Measurements from ENCODE around the gene SHISAL2B.
"Not testable (repeated sequence)": the region's sequence is repeated elsewhere in the genome, so short reads cannot be mapped to it uniquely, and the experiment has no call there.

Gene SHISAL2B

DNA sequence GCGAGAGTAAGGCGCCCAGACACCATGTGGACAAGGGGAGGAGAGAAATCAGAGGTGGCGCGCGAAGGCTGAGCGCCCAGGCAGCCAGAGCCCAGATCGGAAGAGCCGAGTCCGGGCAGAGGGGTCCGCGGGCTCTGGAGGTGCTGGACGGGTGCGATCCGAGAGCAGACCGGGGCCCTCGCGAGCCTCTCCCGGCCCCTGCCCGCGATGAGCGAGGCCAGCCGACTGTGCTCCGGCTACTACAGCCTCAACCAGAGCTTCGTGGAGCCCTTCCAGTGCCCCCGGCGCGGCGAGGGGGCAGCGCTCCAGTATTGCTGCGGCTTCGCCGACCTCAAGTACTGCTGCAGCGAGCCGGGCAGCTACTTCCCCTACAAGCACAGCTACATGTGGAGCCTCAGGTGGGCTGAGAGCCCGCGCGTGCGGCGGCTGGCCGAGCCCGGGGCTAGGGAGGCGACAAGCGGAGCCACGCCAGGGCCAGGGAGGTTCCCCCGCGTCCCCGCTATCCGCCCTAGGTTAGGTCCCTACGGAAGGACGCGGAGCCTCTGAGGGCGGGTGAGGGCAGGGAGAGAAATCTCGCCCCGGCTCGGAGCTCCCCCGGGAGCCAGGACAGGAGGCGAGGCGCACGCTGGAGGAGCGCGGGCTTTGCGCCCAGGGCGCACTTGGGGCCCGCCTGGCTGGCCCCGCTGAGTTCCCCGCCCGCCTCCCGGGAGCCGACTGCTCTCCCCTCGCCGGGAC, at the start of gene SHISAL2B:
TSS of gene SHISAL2B (plus strand) at position 87 of the 735 bp plus-strand sequence. CDS start at position 208, 121 bp downstream.
- DNase-seq: no peak

DNA sequence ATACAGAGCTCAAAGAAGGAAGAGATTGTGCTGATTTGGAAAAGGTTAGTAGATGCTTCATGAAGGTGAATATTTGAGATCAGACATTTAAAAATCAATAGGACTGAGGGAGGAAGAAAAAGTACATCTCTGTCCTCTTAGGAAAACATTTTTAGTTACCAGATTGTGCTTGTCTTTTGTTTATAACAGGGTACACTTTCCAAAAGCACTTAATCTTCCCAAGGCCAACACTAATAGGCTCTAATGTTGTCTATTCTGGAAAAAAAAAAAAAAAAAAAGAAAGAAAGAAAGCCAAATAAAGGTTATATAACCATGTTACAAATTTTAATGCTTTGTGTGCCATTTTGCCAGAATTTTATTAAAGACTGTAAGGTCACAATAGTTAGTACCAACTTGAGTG, 45.5 kb upstream of the SHISAL2B start:
- no peak for DNase-seq

DNA sequence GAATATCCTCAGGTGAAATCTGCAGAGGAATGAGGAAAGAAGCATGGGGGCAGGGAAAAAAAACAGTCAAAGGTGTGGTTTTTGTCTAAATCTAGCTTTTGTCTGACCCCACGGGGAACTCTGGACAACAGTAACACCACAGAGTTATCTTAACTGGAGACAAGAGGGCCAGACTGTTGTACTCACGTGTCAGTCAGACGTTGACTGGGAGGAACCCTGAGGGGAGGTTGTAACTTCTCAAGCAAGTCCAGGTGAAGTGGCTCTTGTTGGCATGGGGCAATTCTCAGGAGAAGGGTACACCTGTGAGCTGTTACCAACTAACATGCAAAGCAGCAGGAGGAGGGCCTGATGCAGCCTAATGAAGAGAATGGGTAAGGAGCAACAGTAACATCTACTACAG, 44.1 kb upstream of the SHISAL2B start:
- DNase-seq: no peak

DNA sequence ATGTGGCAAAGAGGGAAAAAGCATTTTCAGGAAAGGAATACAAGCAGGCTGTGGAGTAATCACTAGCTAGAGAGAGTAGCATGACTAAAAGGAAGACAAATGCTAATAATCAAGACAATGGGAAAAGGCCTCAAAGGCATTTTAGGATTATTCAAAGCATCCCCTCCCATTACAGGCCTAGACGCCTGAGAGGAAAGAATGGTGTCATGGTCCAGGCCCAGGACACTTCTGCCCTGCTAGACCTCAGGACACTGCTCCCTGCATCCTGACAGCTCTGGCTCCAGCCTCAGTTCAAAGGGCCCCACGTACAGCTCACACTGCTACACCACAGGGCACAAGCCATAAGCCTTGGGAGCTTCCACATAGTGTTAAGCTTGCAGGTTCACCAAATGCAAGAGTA, 40.8 kb upstream of the SHISAL2B start:
- no peak for DNase-seq

DNA sequence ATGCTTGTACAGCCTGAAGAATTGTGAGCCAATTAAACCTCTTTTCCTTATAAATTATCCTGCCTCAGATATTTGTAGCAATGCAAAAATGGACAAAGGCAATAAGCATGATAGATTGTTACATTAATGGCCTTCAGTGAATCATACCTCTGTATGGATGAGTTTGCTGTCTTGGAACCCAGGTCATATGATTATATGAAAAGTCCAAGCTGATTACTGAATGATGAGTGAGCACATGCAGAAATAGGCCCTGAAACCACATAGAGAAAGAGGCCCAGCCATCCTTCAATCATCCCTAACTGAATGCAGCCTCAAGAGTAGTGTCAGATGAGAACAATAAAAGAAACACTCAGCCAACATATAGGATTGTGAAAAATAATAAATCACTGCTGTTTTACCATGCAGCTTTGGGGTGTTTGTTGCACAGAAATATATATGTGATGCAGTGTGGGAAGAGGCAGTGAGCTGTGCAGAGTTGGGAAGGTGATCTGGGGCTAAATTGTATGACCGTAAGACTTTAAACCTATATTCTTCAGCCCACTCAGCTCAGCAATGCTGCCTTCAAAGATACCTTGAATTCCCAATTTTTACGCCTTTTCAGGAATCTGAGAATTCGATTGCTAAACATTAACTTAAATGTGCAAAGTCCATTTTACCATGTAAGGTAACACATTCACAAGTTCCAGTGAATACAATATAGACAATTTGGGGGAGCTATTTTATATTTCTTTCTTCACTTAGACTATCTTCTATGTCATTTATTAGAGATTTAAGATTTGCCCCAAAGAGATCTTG, 36.3 kb upstream of the SHISAL2B start:
- no peak for DNase-seq

DNA sequence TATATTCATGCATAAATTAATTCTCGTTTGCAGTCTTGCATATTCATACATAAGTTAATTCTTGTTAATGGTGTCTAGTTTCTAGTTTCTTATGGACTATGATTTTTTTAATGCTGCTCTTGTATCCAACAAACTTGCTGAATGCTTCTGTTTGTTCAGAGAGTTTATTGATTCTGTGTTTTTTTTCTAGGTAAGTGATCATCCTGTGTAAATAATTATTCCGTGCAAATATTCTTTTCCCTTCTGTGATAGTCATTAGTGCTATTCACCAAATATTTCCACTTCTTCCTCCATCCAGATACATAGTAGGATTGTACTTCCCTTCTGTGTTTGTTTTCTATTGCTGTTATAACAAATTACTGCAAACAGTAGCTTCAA, 35.8 kb upstream of the SHISAL2B start:
- no peak for DNase-seq

DNA sequence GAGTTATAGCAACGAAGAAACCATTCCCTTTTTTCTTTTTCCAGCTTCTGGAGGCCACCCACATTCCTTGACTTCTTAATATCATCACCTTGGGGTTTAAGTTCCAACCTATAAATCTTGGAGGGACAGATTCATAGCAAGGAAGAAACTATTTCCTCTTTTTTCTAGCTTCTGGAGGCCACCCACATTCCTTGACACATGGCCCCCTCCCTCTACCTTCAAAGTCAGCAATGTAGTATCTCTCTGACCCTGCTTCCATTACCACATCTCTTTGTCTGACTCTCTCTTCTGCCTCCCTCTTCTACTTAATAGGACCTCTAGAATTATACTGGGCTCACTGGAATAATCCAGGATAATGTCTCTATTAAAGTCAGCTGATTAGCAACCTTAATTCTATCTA, 34.7 kb upstream of the SHISAL2B start:
- DNase-seq: no peak

DNA sequence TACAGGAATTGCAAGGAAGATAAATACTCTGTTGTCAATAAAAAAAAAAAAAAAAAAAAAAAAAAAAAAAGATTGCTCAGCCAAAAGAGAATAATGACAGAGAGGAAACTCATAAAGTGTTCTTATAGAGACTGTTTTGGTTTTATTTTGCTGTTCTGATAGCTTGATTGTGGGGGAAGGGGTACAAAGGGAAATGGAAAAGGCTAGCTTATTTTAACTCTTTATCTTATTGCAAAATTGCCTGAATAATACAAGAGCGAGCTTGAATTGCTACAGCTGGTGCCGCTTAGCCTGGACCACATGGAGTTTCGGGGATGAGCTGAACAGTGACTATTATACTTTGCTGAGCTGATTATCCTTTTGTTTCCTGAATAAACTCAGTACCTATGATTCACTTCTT, 31.0 kb upstream of the SHISAL2B start:
- DNase-seq: no peak

DNA sequence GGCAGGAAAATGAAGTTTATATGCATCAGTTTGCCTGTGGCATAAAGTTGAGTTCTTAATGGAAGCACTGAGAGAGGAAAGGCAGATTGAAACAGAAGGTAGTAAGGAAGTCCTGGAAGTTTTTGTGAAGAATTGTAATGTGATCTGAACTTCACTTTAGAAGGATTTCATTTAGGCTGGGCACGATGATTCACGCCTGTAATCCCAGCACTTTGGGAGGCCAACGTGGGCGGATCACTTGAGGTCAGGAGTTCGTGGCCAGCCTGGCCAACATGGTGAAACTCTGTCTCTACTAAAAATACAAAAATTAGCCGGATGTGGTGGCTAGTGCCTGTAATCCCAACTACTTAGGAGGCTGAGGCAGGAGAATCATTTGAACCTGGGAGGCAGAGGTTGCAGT, 27.1 kb upstream of the SHISAL2B start:
- DNase-seq: not testable (repeated sequence)

DNA sequence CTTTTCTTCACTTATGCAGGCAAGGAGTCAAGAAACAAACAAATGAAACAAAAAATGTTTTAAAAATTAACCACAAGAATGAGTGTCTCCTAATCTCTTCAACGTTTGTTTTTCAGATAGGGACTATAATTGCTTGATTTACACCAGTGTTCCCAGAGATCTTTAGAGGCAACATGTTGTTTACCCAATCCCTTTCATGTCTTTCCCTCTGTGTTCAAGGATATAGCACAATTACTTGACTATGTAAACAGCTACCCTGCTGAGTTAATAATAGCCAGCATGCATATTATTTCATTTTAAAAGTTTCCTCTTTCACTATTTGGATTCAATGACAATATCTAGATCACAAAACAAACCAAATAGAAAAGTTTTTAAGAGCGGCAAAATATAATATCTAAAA, 25.1 kb upstream of the SHISAL2B start:
- DNase-seq: no peak

DNA sequence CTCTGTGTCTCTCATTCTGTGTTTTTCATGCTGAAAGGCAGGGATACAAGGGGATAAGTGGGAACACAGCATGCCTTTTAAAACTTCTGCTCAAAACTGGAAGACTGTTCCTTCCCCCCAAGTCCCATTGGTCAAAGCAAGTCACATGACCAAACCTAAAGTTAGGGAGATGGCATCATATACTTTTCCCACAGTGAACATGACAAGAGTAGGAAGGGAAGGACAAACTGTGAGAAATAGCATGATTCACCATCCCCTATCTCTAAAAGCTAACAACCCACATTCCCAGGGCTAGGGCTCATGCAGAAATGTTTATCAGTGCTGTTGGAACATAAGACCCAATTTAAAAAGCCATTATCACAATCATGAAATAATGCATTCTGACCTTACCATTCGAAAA, 24.2 kb upstream of the SHISAL2B start:
- peak; percentile 74 for DNase-seq

DNA sequence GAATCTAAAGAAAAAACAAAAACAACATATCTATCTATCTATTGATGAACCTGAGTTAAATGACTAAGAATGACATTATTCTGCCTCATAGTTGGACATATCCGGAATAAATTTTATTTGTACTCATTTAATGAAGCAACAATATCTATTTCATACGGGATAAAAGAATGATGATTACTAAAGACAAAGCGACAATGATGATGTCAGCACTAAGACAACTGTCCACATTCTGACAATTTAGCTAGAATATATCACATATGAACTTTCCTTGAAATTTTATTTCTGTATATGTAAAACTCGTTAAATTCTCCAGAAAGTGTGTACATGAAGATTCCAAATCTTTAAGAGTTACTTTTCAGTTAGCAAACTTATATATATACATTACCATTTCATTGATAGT, 23.2 kb upstream of the SHISAL2B start:
- DNase-seq: no peak

DNA sequence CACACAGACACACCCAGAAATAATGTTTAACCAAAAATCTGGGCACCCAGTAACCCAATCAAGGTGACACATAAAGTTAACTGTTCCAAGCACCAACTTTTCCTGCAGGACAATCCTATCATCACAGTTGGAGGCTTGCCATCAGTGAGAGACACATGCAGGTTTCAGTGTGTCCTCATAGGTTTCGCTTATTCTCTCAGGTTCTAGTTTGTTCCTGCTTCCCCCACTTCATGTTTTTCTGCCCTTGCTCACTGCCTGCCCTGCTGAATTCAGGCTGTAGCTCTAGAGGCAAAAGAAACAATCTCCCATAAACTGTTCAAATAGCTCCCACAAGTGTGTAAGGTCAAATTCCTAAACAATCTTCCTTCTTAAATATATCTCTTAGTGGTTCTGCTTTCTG, 20.0 kb upstream of the SHISAL2B start:
- DNase-seq: no peak

DNA sequence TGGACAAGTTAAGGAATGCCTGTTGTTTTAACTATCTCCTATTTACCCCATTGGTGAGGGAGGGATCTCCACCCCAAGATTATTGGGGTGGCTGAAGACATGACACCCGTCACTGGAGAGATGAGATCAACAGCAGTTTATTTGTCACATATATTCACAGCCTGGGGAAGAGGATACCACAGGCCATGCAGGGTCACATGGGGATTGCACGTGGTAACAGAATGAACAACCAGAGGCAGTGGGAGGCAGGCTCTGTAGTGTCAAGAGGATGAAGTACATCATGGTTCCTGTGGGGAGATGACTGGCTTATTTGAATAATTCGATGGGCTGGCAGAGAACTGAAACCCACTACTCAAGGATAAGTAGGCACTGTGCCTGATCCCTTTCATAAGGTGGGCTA, 18.6 kb upstream of the SHISAL2B start:
- DNase-seq: no peak

DNA sequence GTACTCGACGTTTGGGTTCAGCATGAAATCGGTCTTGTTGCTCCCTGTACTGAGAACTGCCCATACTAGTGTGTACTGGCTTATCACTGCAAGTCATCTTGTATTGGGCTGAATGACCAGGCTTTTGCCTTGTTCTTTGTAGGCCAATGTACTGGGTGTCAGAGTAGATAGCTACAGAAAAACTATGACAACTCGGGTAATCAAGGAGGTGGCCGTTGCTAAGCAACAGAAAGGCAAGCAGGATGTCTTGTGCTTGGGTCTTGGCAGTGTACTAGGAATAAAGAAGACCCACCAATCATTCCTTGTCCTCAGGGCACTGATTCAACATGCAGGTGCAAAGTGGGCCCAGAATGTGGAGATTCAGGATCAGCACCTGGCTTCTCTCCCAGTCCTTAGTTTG, 11.9 kb upstream of the SHISAL2B start:
- DNase-seq: peak; percentile 57

DNA sequence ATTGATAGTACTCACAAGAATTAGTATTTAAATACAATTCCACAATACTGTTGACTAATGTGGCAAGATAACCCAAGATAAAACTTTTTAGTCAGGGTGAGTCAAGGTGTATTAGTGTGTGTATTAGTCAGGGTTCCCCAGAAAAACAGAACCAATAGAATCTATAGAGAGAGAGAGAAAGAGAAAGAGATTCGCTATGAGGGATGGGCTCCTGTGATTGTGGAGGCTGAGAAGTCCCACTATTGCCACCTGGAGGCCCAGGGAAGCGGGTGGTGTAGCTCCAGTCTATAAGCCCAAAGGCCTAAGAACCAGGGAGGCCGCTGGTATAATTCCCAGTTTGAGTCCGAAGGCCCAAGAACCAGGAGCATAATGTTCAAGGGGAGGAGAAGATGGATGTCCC, 10.0 kb upstream of the SHISAL2B start:
- DNase-seq: peak; percentile 21

DNA sequence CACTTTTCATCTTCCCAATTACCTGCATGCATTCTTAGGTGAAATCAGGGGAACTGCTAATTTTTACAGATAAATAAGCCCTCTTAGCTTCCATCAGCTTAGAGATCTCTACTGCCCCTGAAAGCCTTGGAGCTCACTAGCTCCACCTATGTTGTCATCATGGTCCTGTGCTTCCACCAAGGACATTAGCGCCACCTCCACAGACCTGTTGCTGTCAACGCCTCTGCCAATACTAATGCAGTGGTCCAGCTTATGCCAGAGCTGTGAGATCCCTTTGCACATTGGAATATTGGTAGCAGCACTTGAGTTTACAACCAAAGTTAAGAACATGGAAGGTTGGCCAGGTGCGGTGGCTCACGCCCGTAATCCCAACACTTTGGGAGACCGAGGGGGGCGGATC, 7.7 kb upstream of the SHISAL2B start:
- DNase-seq: peak; percentile 6

DNA sequence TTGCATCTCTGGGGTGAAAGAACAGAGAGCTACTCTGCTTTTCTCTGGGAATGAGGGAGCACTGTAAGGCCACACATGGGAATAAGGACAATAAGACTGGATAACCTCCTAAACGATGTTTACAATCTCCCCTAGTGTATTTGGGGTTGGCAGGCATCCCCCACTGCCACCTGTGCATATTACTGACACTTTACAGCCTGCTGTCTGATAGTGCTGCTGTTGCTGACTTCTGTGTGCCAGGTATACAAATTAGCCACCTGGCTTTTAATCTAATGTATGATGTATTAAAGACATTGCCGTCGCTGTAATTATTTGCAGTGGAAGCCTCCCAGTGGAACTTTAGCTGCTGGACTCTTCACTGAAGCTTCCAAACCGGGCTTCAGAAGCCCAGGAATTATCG, 4.4 kb upstream of the SHISAL2B start:
- DNase-seq: no peak

DNA sequence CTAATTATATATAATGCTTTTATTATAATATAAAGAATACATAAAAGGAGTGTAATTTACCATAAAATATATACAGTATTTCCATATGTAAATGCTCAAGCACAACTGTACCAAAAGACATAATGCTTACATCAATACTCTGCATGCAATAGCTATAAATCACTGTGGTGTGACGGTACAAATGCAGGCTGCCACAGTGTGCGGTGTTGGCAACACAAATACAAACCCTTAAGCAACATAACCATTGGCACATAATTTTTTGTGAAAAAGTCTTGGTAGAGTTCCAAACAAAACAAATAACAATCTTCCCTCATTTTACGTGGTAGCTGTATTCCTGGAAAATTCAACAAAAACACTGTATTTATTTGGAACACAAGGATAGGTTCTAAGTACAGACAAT, 1.9 kb upstream of the SHISAL2B start:
- no peak for DNase-seq

DNA sequence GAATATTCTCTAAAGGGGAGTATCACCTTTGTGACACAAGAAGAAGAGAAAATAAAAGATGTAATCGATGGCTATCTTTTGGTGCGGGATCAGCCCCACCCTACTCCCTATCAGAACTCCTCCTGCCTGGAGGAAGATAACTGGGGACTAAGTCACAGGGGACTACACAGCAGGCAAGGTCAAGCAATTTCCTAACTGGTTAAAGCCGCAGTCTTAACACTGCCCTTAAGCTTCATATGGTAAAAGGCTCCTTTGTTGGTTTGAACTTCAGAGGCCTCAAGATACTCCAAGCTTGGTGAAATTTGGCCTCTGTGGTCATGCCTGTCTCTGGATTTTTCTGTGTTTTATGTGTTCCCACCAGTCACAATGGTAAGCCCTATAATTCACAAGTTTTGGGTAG, 1.3 kb upstream of the SHISAL2B start:
- DNase-seq: no peak

DNA sequence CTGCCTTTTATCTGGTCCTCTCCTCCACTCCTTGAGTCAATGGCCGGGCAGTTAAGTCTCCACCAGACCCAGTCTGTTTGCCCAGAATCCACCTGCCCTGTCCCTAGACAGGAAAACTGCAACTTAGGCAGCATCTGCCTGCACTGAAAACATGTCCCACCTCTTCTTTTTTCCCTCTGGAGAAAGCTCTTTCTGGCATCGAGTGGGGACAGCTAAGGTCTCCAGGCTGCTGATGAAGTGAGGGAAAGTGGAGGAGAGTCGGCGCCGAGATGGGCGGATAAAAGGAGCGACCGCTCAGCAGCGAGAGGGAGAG, 243 bp upstream of the SHISAL2B start:
- DNase-seq: no peak

DNA sequence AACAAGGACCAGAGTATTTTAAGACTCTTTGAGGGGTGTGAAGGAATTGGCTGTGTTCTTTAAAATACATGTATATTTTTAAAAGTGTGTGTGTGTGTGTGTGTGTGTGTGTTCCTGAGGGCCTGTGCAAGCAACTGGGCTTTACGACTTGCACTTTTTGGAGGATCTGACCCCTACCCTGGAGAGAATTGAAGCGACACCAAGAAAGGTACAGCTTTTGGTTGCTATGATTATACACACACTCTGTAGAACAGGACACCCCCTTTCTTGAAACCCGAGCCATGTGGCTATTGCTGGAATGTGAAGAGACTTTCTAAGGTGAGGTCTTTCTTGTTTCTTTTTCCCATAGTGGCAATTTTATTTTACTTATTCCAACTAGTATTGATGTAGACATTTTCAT, 988 bp downstream of the SHISAL2B start:
- no peak for DNase-seq

DNA sequence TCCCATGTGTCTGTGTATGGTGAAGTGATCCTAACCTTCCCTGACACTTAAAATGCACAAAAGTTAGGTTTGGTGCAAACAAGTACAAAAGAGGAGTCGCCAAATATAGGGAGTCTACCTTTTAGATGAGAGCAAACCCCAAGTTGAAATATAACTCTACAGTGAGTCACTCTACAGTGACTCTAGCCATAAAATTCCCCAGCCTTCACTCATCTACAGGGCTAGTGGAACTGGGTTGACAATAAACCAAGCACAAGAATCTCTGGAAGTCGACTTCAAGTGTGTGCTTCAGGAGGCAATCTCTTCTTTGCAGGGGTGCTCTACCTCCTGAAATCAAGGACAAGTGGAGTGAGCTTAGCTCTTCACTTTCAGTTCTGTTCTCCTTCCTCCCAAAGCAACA, 3.3 kb downstream of the SHISAL2B start:
- DNase-seq: no peak

DNA sequence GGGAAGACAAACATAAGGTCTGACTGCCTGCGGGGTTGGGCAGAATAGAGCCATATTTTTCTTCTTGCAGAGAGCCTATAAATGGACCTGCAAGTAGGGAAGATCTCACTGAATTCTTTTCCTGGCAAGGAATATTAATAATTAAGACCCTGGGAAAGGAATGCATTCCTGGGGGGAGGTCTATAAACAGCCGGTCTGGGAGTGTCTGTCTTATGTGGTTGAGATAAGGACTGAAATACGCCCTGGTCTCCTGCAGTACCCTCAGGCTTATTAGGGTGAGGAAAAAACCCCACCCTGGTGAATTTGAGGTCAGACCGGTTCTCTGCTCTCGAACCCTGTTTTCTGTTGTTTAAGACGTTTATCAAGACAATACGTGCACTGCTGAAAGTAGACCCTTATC, 6.1 kb downstream of the SHISAL2B start:
- DNase-seq: not testable (repeated sequence)

DNA sequence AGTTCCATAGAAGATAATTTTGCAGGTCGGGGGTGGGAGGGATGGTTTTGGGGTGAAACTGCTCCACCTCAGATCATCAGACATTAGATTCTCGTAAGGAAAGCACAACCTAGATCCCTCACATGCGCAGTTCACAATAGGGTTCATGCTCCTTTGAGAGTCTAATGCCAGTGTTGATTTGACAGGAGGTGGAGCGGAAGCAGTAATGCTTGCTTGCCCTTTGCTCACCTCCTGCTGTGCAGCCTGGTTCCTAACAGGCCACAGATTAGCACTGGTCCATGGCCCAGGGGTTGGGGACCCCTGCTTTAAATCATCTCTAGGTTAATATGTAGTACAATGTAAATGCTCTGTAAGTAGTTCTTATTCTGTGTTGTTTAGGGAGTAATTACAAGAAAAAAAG, 10.5 kb downstream of the SHISAL2B start:
- no peak for DNase-seq

Measured in OCI-M1 (cell line).